Midbrain (tissue), 1 donor: Measurements from ENCODE around the gene KRTAP5-9.
"Not testable (repeated sequence)": the region's sequence is repeated elsewhere in the genome, so short reads cannot be mapped to it uniquely, and the experiment has no call there.

Experiments
- DNase-seq: peaks from one replicate; lab custom pipeline; 2025; lab: John Stamatoyannopoulos, UW

KRTAP5-9 gene

GRCh38 chr11:71562120-71562519 is 13.9 kb downstream of the KRTAP5-9 start:
- DNase-seq = no peak

GRCh38 chr11:71563406-71563805 is 15.2 kb downstream of the KRTAP5-9 start:
- DNase-seq = peak; percentile 37

GRCh38 chr11:71564430-71564829 is 16.2 kb downstream of the KRTAP5-9 start:
- no peak for DNase-seq

- no peak for DNase-seq
Observed at GRCh38 chr11:71565263-71565662, 17.0 kb downstream of the KRTAP5-9 start, which contains the start of gene KRTAP5-10. KRTAP5-10 (plus strand) TSS chr11:71565563; CDS start chr11:71565588, 25 bp downstream.

- no peak for DNase-seq
Observed at GRCh38 chr11:71566081-71566620, 17.9 kb downstream of the KRTAP5-9 start.

- not testable (repeated sequence) for DNase-seq
Observed at GRCh38 chr11:71566626-71567599, 18.7 kb downstream of the KRTAP5-9 start.

- DNase-seq = not testable (repeated sequence)
Observed at GRCh38 chr11:71567633-71568032, 19.4 kb downstream of the KRTAP5-9 start.

GRCh38 chr11:71568704-71569349 is 20.6 kb downstream of the KRTAP5-9 start:
- DNase-seq = no peak

GRCh38 chr11:71571101-71571850 is 23.1 kb downstream of the KRTAP5-9 start:
- DNase-seq = not testable (repeated sequence)

- no peak for DNase-seq
Observed at GRCh38 chr11:71572811-71573210, 24.6 kb downstream of the KRTAP5-9 start.

GRCh38 chr11:71574418-71574817 is 26.2 kb downstream of the KRTAP5-9 start:
- no peak for DNase-seq

GRCh38 chr11:71575723-71576424 is 27.7 kb downstream of the KRTAP5-9 start:
- DNase-seq = no peak

GRCh38 chr11:71576688-71577465 is 28.7 kb downstream of the KRTAP5-9 start:
- DNase-seq = not testable (repeated sequence)

- no peak for DNase-seq
Observed at GRCh38 chr11:71577469-71578004, 29.3 kb downstream of the KRTAP5-9 start.

GRCh38 chr11:71579513-71579912 is 31.3 kb downstream of the KRTAP5-9 start:
- not testable (repeated sequence) for DNase-seq

- peak; percentile 67 for DNase-seq
Observed at GRCh38 chr11:71580057-71581003, 32.1 kb downstream of the KRTAP5-9 start.

- DNase-seq = no peak
Observed at GRCh38 chr11:71581826-71582225, 33.6 kb downstream of the KRTAP5-9 start.

- no peak for DNase-seq
Observed at GRCh38 chr11:71582309-71582895, 34.2 kb downstream of the KRTAP5-9 start, which contains the start of gene KRTAP5-11. KRTAP5-11 (minus strand) TSS chr11:71582875; CDS start chr11:71582837, 38 bp downstream.
